GM13977 (cell line): Measurements from ENCODE around the gene MAPKBP1.
"Not testable (repeated sequence)": the region's sequence is repeated elsewhere in the genome, so short reads cannot be mapped to it uniquely, and the experiment has no call there.

Source experiments
- DNase-seq: peaks from one replicate; pipeline ENCODE4 v3.0.0; 2012; ENCODE audit warnings: low spot score
- CTCF ChIP-seq: IDR thresholded peaks from 2 replicates; pipeline ENCODE4 v1.5.1; 2012; ENCODE audit warnings: mild to moderate bottlenecking, control low read depth; ENCODE audit not compliant: insufficient read depth; ENCODE audit errors: extremely low read depth, missing control alignments
- in situ Hi-C: fragments of 300-500 bp; cut with MboI; formaldehyde crosslinking; loops from one replicate; pipeline ENCODE4 v1.12.0; 2022; ENCODE audit warnings: low sequenced_read_pairs, low pct_unique_long_range_greater_than_20kb, mixed read lengths, inconsistent platforms; ENCODE audit not compliant: unreplicated experiment

MAPKBP1 gene

DNA sequence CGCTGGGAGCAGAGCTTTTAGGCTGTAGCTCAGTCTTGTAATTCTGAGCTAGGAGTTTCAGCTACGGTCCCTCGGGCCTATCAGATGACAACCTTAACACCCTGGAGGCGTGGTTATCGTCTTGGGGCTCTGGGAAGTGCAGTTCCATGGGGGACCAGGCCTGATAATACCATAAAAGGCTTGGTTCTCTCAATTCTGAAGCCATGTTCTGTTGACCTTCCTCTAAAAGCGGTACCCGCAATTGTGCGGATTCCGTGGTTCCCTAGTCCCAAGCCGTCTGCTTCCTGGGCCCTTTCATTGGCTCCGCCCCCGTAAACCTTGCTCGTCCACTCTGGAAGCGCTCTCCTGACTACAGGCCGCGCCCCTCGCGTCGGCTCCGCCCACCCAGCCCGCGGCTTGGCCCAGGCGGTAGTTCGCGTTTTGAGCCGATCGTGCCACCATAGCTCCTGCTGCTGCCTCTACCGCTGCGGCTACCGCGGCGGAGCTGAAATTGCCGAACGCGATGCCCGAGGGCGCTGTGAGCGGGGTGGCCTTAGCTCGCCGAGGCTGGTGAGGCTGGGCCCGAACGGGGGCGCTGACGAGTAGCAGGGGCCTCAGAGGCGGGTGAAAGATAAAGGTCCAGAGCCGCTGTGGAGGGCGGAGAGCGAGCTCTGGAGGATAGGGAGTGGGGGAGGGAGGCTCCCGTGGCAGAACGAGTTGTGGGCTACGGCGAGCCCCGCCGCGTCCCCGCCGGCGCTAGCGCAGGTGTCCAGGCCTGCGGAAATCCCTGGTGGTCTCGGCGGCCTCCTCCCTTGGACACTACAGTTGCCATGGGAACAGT, at the start of gene MAPKBP1:
Gene MAPKBP1, plus strand, starts transcription at position 423 of the 820 bp plus-strand sequence. CDS start 792 bp downstream, outside the sequence.
- in situ Hi-C loops = no loop called here
- DNase-seq = peak; percentile 95
- TF ChIP-seq CTCF = peak; percentile 81

GRCh38 chr15:41727143-41727542, 47.1 kb upstream of the MAPKBP1 start:
- TF ChIP-seq CTCF = no peak
- no peak for DNase-seq
- in situ Hi-C loops = no loop called here

DNA sequence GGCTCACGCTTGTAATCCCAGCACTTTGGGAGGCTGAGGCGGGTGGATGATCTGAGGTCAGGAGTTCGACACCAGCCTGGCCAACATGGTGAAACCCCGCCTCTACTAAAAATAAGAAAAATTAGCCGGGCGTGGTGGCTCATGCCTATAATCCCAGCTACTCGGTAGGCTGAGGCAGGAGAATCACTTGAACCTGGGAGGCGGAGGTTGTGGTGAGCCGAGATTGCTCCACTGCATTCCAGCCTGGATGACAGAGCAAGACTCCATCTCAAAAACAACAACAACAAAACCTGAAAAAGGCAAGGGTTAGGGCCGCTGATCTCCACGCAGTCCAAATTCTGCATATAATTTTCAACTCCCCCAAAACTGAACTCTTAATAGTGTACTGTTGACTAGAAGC, 46.2 kb upstream of the MAPKBP1 start:
- in situ Hi-C loops = not testable (repeated sequence)

DNA sequence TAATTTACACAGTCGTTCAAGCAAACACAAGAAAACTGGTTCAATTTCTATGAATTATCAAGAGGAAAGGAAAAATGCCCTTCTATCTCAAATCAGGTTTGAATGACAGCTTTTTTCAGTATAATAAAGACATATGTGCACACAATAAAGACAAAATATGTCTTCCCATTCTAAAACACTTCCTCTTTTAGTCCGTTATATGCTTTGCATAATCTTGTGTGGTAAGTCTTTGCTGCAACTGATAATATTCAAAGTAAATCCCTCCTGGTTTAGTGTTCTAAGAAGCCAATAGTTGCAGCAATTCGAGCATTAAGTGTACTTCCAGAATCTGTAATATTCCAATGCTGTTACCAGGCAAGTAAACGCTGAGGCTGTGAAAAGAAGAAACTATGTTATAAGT, 43.7 kb upstream of the MAPKBP1 start:
- in situ Hi-C loops = no loop called here
- TF ChIP-seq CTCF = no peak
- peak; percentile 19 for DNase-seq

More for the DNA sequence above, 46.2 kb upstream of the MAPKBP1 start:
- DNase-seq = not testable (repeated sequence)

DNA sequence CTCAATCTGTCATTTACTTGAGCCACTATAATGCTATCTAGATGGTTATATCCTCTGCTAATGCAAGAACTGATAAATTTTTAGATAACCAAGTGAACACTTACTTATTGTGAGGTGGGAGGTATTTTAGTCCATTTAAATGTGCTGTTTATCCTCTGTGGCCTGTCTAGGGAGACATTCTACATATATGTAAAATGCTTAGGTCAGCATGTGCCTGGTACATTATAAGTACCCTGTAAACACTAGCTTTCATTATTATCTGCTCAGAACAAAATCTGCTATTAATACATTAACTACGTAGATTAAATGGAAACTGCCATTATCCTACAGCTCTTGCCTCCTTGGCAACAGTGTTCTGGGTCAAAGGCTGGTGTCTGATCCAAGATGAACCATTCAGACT, 41.8 kb upstream of the MAPKBP1 start:
- no peak for DNase-seq
- in situ Hi-C loops = no loop called here
- TF ChIP-seq CTCF = no peak

DNA sequence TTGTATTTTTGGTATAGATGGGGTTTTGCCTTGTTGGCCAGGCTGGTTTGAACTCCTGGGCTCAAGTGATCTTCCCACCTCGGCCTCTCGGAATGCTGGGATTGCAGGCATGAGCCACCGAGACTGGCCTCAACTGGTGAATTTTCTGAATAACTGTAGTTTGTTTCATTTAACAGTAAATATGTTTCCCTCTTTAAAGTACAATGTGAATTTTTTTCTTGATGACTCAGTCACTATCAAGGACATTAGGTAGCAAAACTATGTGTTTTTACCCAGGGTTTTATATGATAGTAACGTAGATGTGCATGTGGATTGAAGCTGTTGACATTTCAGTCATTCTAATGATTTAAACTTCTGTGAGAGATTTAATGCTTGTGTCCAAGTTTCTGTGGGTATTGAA, 40.2 kb upstream of the MAPKBP1 start:
- DNase-seq = no peak
- in situ Hi-C loops = no loop called here
- no peak for TF ChIP-seq CTCF

- TF ChIP-seq CTCF = no peak
- in situ Hi-C loops = no loop called here
- no peak for DNase-seq
Measured at GRCh38 chr15:41735046-41735445, 39.2 kb upstream of the MAPKBP1 start.

DNA sequence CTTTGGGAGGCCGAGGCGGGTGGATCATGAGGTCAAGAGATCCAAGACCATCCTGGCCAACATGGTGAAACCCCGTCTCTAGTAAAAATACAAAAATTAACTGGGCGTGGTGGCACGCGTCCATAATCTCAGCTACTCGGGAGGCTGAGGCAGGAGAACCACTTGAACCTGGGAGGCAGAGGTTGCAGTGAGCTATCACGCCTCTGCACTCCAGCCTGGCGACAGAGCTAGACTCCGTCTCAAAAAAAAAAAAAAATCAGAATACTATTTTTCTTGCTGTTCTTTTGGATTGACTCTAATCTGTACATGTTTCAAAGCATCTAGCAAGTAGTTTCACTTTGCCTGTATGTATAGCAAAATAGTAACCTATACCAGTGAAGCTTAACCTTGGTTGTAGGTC, 38.8 kb upstream of the MAPKBP1 start:
- in situ Hi-C loops, DNase-seq: not testable (repeated sequence)
